Progenitor cell of endocrine pancreas (in vitro differentiated cells): Measurements from ENCODE around the gene ABHD1. TPM values are rescaled to one million over a fixed set of nuclear protein-coding genes. Genes with fewer than 3 reads are reported as not detected.

Source experiments
- DNase-seq: peaks from one replicate; pipeline ENCODE4 v3.0.0; 2021; ENCODE audit warnings: low spot score; ENCODE audit not compliant: unreplicated experiment
- H3K27ac Mint-ChIP-seq: 2 replicates; pipeline ENCODE4 v1.8.0; 2021; ENCODE audit warnings: mild to moderate bottlenecking, moderate library complexity, mixed read lengths
- H3K27me3 Mint-ChIP-seq: 2 replicates; pipeline ENCODE4 v1.8.0; 2021; ENCODE audit warnings: mixed read lengths
- H3K36me3 Mint-ChIP-seq: 2 replicates; pipeline ENCODE4 v1.8.0; 2022; ENCODE audit warnings: mixed read lengths; ENCODE audit not compliant: insufficient read depth
- H3K4me1 Mint-ChIP-seq: 2 replicates; pipeline ENCODE4 v1.8.0; 2021; ENCODE audit warnings: low read depth, mixed read lengths
- H3K4me3 Mint-ChIP-seq: 2 replicates; pipeline ENCODE4 v1.8.0; 2021; ENCODE audit warnings: low read depth, mild to moderate bottlenecking, moderate library complexity, mixed read lengths
- H3K9me3 Mint-ChIP-seq: 2 replicates; pipeline ENCODE4 v1.8.0; 2021; ENCODE audit warnings: low read depth, mixed read lengths
- CTCF ChIP-seq: fragments of 200-600 bp; sonication (generic); IDR thresholded peaks from one replicate; pipeline ENCODE4 v1.5.0; 2021; ENCODE audit warnings: antibody characterized with exemption, mild to moderate bottlenecking; ENCODE audit not compliant: unreplicated experiment
- total RNA-seq: library from RNA; stranded (reverse); gene quantifications from 2 replicates; pipeline ENCODE4 v1.2.1, GENCODE V29; 2021

Gene ABHD1
- total RNA-seq, 1 donor from 2014 or later, result 0.34 TPM

- Mint-ChIP-seq H3K27ac (no peak overlapping the region), H3K4me3 (no peak overlapping the region), H3K36me3 (no peaks in the 10 kb centered on the region), H3K9me3 (no peaks in the 10 kb centered on the region), H3K27me3 (peaks cover 3% of the 10 kb centered on the region), H3K4me1 (peaks cover 6% of the 10 kb centered on the region)
- DNase-seq, result no peak
- no peak for TF ChIP-seq CTCF
Observed at GRCh38 chr2:27096748-27097297, 26.8 kb upstream of the ABHD1 start.

GRCh38 chr2:27097341-27097740, 26.3 kb upstream of the ABHD1 start:
- H3K27me3 Mint-ChIP-seq, result peaks cover 5% of the 10 kb centered on the region
- H3K9me3 Mint-ChIP-seq, result no peaks in the 10 kb centered on the region
- DNase-seq, result no peak
- peaks cover 6% of the 10 kb centered on the region for H3K4me1 Mint-ChIP-seq
- H3K36me3 Mint-ChIP-seq, result no peaks in the 10 kb centered on the region
- H3K27ac Mint-ChIP-seq, result no peak overlapping the region
- TF ChIP-seq CTCF, result no peak
- H3K4me3 Mint-ChIP-seq, result no peak overlapping the region

DNA sequence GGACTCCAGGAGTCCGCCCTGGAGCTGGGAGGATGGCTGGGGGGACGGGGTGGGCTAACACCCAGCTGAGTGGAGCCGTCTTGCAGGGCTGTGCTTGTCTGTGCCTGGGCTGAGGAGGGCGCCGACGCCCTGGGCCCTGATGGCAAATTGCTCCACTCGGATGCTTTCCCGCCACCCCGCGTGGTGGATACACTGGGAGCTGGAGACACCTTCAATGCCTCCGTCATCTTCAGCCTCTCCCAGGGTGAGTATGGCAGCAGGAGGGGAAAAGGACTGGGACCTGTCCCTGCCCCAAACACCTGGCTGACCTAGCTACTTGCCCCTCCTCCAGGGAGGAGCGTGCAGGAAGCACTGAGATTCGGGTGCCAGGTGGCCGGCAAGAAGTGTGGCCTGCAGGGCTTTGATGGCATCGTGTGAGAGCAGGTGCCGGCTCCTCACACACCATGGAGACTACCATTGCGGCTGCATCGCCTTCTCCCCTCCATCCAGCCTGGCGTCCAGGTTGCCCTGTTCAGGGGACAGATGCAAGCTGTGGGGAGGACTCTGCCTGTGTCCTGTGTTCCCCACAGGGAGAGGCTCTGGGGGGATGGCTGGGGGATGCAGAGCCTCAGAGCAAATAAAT, 24.2 kb upstream of the ABHD1 start:
- Mint-ChIP-seq H3K9me3 (no peaks in the 10 kb centered on the region), H3K27ac (no peak overlapping the region), H3K4me1 (peaks cover 6% of the 10 kb centered on the region), H3K4me3 (no peak overlapping the region), H3K27me3 (peaks cover 11% of the 10 kb centered on the region), H3K36me3 (no peaks in the 10 kb centered on the region)
- no peak for TF ChIP-seq CTCF
- DNase-seq, result no peak

GRCh38 chr2:27100036-27100435, 23.6 kb upstream of the ABHD1 start:
- H3K4me3 Mint-ChIP-seq, result no peak overlapping the region
- no peak for DNase-seq
- no peaks in the 10 kb centered on the region for H3K36me3 Mint-ChIP-seq
- peaks cover 14% of the 10 kb centered on the region for H3K27me3 Mint-ChIP-seq
- H3K27ac Mint-ChIP-seq, result no peak overlapping the region
- peaks cover 6% of the 10 kb centered on the region for H3K4me1 Mint-ChIP-seq
- H3K9me3 Mint-ChIP-seq, result no peaks in the 10 kb centered on the region
- TF ChIP-seq CTCF, result no peak

DNA sequence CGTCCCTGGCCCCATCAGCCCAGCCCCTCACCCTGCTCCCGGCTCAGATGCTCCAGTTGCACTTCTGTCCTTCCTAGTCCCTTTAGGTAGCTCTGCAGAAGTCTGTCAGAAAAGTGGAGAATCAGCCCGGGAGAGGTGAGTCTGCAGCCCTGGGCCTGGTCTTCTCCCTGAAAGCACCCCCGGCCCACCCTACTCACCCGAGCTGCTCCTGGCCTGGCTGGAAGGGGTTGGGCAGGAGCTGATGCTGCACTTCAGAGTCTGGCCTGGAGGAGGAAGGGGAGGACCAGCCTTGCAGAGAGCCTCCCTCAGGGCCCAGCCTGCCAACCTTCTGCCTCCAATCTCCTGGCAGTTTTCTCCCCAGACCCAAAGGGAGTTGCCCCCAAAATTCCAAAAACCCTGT, 21.3 kb upstream of the ABHD1 start:
- Mint-ChIP-seq H3K4me1 (no peaks in the 10 kb centered on the region), H3K9me3 (no peaks in the 10 kb centered on the region), H3K4me3 (no peak overlapping the region), H3K36me3 (no peaks in the 10 kb centered on the region), H3K27me3 (peaks cover 21% of the 10 kb centered on the region), H3K27ac (no peak overlapping the region)
- no peak for DNase-seq
- TF ChIP-seq CTCF, result no peak
